B cell (primary cell): ENCODE results near the gene PLEKHG4. TPM values are rescaled to one million over a fixed set of nuclear protein-coding genes. Genes with fewer than 3 reads are reported as not detected.

Experiments
- ATAC-seq: fragments of 200-7000 bp; cut with Tn5 transposase; one replicate; pipeline ENCODE4 v1.10.0; 2021; ENCODE audit warnings: low read depth, mild to moderate bottlenecking, moderate number of reproducible peaks, moderate library complexity
- CTCF ChIA-PET: fragments of 350-600 bp; sonication (Branson Sonifier 250); formaldehyde crosslinking; loops from one replicate; lab custom pipeline; 2021; ENCODE audit warnings: antibody characterized with exemption, inconsistent platforms; lab: Charles Lee
- POLR2A ChIA-PET: fragments of 350-600 bp; sonication (Branson Sonifier 250); formaldehyde crosslinking; loops from one replicate; lab custom pipeline; 2021; ENCODE audit warnings: antibody characterized with exemption; lab: Charles Lee
- DNase-seq: peaks from one replicate; pipeline ENCODE4 v3.0.0; 2013
- H2AFZ ChIP-seq: 2 replicates; pipeline ENCODE4 v1.6.1; 2012; ENCODE audit warnings: mild to moderate bottlenecking, low read depth, low read length; ENCODE audit not compliant: insufficient read depth, poor library complexity, severe bottlenecking
- H3K27ac ChIP-seq, 2 donors: 1 replicate in 1 of 2; 2 replicates in 1 of 2; pipeline ENCODE4 v1.5.1; 2012 to 2013; ENCODE audit warnings: low read length in 2 of 2, mild to moderate bottlenecking in 2 of 2, moderate library complexity in 1 of 2
- H3K27me3 ChIP-seq, 4 experiments: fragments of 200-600 bp in 1 of 4; sonication (generic) in 1 of 4; replicated peaks in 1 of 4; 1 replicate in 2 of 4; 2 replicates in 2 of 4; pipeline versions ENCODE4 v1.6.1 to v1.7.0; 2013 to 2016; ENCODE audit warnings: low read length in 3 of 4, mild to moderate bottlenecking in 2 of 4, mixed read lengths in 1 of 4, moderate library complexity in 1 of 4; ENCODE audit not compliant: insufficient read depth in 4 of 4, control insufficient read depth in 3 of 4; ENCODE audit errors: control extremely low read depth in 1 of 4
- H3K36me3 ChIP-seq, 2 experiments: replicated peaks in 1 of 2; 1 replicate in 1 of 2; 2 replicates in 1 of 2; pipeline versions ENCODE4 v1.6.1 to v1.7.1; 2013; ENCODE audit warnings: low read length in 1 of 2; ENCODE audit not compliant: insufficient read depth in 2 of 2, control insufficient read depth in 1 of 2; ENCODE audit errors: control extremely low read depth in 1 of 2, extremely low read depth in 1 of 2
- H3K4me1 ChIP-seq, 2 donors: fragments of 200-600 bp in 1 of 2; sonication (generic) in 1 of 2; 1 replicate in 1 of 2; 2 replicates in 1 of 2; pipeline versions ENCODE4 v1.5.1 to v1.6.1; 2013 to 2017; ENCODE audit warnings: low read length in 2 of 2; ENCODE audit not compliant: control insufficient read depth in 2 of 2, insufficient read depth in 2 of 2
- H3K4me2 ChIP-seq: replicated peaks from 2 replicates; pipeline ENCODE3; 2012; ENCODE audit warnings: mild to moderate bottlenecking, low read depth, low read length; ENCODE audit not compliant: poor library complexity, severe bottlenecking
- H3K4me3 ChIP-seq, 5 experiments: fragments of 200-600 bp in 1 of 5; sonication (generic) in 1 of 5; 1 replicate in 3 of 5; 2 replicates in 2 of 5; pipeline versions ENCODE4 v1.5.1 to v1.7.0; 2011 to 2016; ENCODE audit warnings: low read length in 4 of 5, mild to moderate bottlenecking in 4 of 5, low read depth in 2 of 5, control low read depth in 1 of 5, moderate library complexity in 1 of 5; ENCODE audit not compliant: insufficient read depth in 1 of 5; ENCODE audit errors: control extremely low read depth in 1 of 5, extremely low read depth in 1 of 5
- H3K79me2 ChIP-seq: fragments of 200-600 bp; sonication (generic); one replicate; pipeline ENCODE4 v1.6.0; 2016; ENCODE audit warnings: low read length; ENCODE audit not compliant: control insufficient read depth, insufficient read depth
- H3K9ac ChIP-seq: fragments of 200-600 bp; sonication (generic); 2 replicates; pipeline ENCODE4 v1.6.1; 2017; ENCODE audit warnings: mild to moderate bottlenecking, low read length, moderate library complexity
- H3K9me3 ChIP-seq, 3 donors: one replicate each; pipeline versions ENCODE4 v1.6.1 to v1.7.1; 2013; ENCODE audit warnings: low read length in 2 of 3; ENCODE audit not compliant: control insufficient read depth in 2 of 3, insufficient read depth in 1 of 3; ENCODE audit errors: control extremely low read depth in 1 of 3
- H4K20me1 ChIP-seq: 2 replicates; pipeline ENCODE4 v1.6.0; 2012; ENCODE audit warnings: mild to moderate bottlenecking, low read length; ENCODE audit not compliant: insufficient read depth, control insufficient read depth, poor library complexity, severe bottlenecking
- H3K27ac Mint-ChIP-seq: one replicate; pipeline ENCODE4 v1.8.0; 2021; ENCODE audit warnings: mixed read lengths
- H3K27me3 Mint-ChIP-seq: one replicate; pipeline ENCODE4 v1.8.0; 2021; ENCODE audit warnings: mixed read lengths
- H3K4me1 Mint-ChIP-seq: one replicate; pipeline ENCODE4 v1.8.0; 2021; ENCODE audit warnings: mixed read lengths
- H3K4me3 Mint-ChIP-seq: one replicate; pipeline ENCODE4 v1.8.0; 2021; ENCODE audit warnings: mixed read lengths
- H3K9me3 Mint-ChIP-seq: one replicate; pipeline ENCODE4 v1.8.0; 2022; ENCODE audit warnings: mixed read lengths; ENCODE audit not compliant: insufficient read depth
- CTCF ChIP-seq: fragments of 200-600 bp; IDR thresholded peaks from one replicate; pipeline ENCODE4 v1.8.0; 2022; ENCODE audit warnings: antibody characterized with exemption, mild to moderate bottlenecking
- EZH2 ChIP-seq: IDR thresholded peaks from 2 replicates; pipeline ENCODE4 v1.6.1; 2012; ENCODE audit warnings: borderline replicate concordance, low read depth, mild to moderate bottlenecking, moderate library complexity, low read length; ENCODE audit not compliant: insufficient read depth, poor library complexity, severe bottlenecking
- WGBS: methylation state at CpG from one replicate; pipeline ENCODE4 v1.1.5; 2013; ENCODE audit warnings: missing lambda C conversion rate; ENCODE audit not compliant: insufficient coverage; 5-methylcytosine and 5-hydroxymethylcytosine counted together
- intact Hi-C: fragments of 100-400 bp; cut with micrococcal nuclease; formaldehyde crosslinking; loops from one replicate; pipeline ENCODE4 v1.10.0; 2022
- polyA plus RNA-seq: library from polyadenylated mRNA; depleted of rRNA; stranded (reverse); fragments of >200 nt; gene quantifications from 2 replicates; pipeline ENCODE4 v1.2.3, GENCODE V29; 2012
- total RNA-seq, 2 donors: library from RNA; stranded (reverse); fragments of 120-200 nt in 1 of 2; gene quantifications; 1 replicate in 1 of 2; 2 replicates in 1 of 2; pipeline versions ENCODE4 v1.2.3 to v1.2.4, GENCODE V29; 2013 to 2022

Gene PLEKHG4
- total and polyA plus RNA-seq, 2 donors (not counting 1 experiment from before 2014, with no cell fraction given) = 6.0 to 7.1 TPM

GRCh38 chr16:67281536-67282446 is 2.5 kb downstream of the PLEKHG4 start:
- intact Hi-C loops = no loop called here
- Histone ChIP-seq H3K9me3 (no peaks in the 10 kb centered on the region), H3K4me3 (no peak overlapping the region), H3K27me3 (no peaks in the 10 kb centered on the region), H3K27ac (no peak overlapping the region), H3K9ac (no peak overlapping the region), H3K4me1 (peaks cover 7 to 11% of the 10 kb centered on the region in 2 donors), H4K20me1 (no peaks in the 10 kb centered on the region), H2AFZ (no peak overlapping the region), H3K79me2 (peaks cover 3% of the 10 kb centered on the region), H3K36me3 (no peaks in the 10 kb centered on the region), H3K4me2 (no peak overlapping the region)
- H3K4me3 Mint-ChIP-seq = no peak overlapping the region
- ATAC-seq = no peak
- ChIA-PET CTCF (interaction anchor here (0.7 to 2.0 kb wide), 7 partner anchors 43 to 282 kb away, joined by 3 to 7 read pairs (median 3); partner anchors contain the start of gene TMEM208), POLR2A (no interaction called here)
- WGBS = 95% methylated on average over 10 of the region's 14 CpGs
- H3K27ac Mint-ChIP-seq = no peak overlapping the region
- TF ChIP-seq EZH2 (no peak), CTCF (no peak)
- no peaks in the 10 kb centered on the region for H3K27me3 Mint-ChIP-seq
- no peak for DNase-seq
- H3K9me3 Mint-ChIP-seq = no peaks in the 10 kb centered on the region
- peaks cover 4% of the 10 kb centered on the region for H3K4me1 Mint-ChIP-seq

- H3K79me2 ChIP-seq = peaks cover 3% of the 10 kb centered on the region
- H3K4me3 ChIP-seq = no peak overlapping the region
- H3K36me3 ChIP-seq = no peaks in the 10 kb centered on the region
- no peak for DNase-seq
- no peak overlapping the region for H3K27ac ChIP-seq
- no peaks in the 10 kb centered on the region for H3K27me3 Mint-ChIP-seq
- intact Hi-C loops = no loop called here
- H3K27ac Mint-ChIP-seq = no peak overlapping the region
- H3K27me3 ChIP-seq = no peaks in the 10 kb centered on the region
- no peak overlapping the region for H3K4me2 ChIP-seq
- H3K9ac ChIP-seq = no peak overlapping the region
- POLR2A ChIA-PET = no interaction called here
- no peak overlapping the region for H3K4me3 Mint-ChIP-seq
- peaks cover 7 to 11% of the 10 kb centered on the region in 2 donors for H3K4me1 ChIP-seq
- no peak for ATAC-seq
- no peak for TF ChIP-seq CTCF
- TF ChIP-seq EZH2 = no peak
- H3K9me3 Mint-ChIP-seq = no peaks in the 10 kb centered on the region
- 98% methylated on average over 6 of the region's 10 CpGs for WGBS
- H2AFZ ChIP-seq = no peak overlapping the region
- CTCF ChIA-PET = interaction anchor here (1.3 to 2.0 kb wide), 4 partner anchors 43 to 117 kb away, joined by 3 to 7 read pairs (median 4); no protein-coding TSS in a partner anchor
- peaks cover 4% of the 10 kb centered on the region for H3K4me1 Mint-ChIP-seq
- H4K20me1 ChIP-seq = no peaks in the 10 kb centered on the region
- no peaks in the 10 kb centered on the region for H3K9me3 ChIP-seq
Observed at GRCh38 chr16:67282447-67282805, 3.1 kb downstream of the PLEKHG4 start.
